ENCODE data around the gene OR2AG1. TPM values are rescaled to one million over a fixed set of nuclear protein-coding genes. Genes with fewer than 3 reads are reported as not detected.

Gene OR2AG1
- total RNA-seq = not detected

GRCh38 chr11:6782720-6783119 is at the start of gene OR2AG1:
Gene OR2AG1, plus strand, starts transcription at chr11:6783020. Its CDS starts 2,018 bp downstream, at chr11:6785038.
- no peak within 1 kb of the TSS for H3K4me3 Mint-ChIP-seq
- no peaks in the 10 kb centered on the region for H3K27me3 Mint-ChIP-seq
- intact Hi-C loops (cut with micrococcal nuclease) = no loop called here
- ChIA-PET POLR2A (no interaction called here), CTCF (interaction anchor here (1.1 kb wide), 3 partner anchors 28 to 30 kb away, joined by 3 to 6 read pairs (median 3); no protein-coding TSS in a partner anchor)
- no peaks in the 10 kb centered on the region for H3K36me3 Mint-ChIP-seq (ENCODE audit: low read depth)
- no peaks in the 10 kb centered on the region for H3K9me3 Mint-ChIP-seq
- H3K4me1 Mint-ChIP-seq (ENCODE audit: low read depth) = no peaks in the 10 kb centered on the region
- no peak for DNase-seq
- H3K27ac Mint-ChIP-seq = no peak within 1 kb of the TSS
- no peak for ATAC-seq
- TF ChIP-seq, protein P1, sequence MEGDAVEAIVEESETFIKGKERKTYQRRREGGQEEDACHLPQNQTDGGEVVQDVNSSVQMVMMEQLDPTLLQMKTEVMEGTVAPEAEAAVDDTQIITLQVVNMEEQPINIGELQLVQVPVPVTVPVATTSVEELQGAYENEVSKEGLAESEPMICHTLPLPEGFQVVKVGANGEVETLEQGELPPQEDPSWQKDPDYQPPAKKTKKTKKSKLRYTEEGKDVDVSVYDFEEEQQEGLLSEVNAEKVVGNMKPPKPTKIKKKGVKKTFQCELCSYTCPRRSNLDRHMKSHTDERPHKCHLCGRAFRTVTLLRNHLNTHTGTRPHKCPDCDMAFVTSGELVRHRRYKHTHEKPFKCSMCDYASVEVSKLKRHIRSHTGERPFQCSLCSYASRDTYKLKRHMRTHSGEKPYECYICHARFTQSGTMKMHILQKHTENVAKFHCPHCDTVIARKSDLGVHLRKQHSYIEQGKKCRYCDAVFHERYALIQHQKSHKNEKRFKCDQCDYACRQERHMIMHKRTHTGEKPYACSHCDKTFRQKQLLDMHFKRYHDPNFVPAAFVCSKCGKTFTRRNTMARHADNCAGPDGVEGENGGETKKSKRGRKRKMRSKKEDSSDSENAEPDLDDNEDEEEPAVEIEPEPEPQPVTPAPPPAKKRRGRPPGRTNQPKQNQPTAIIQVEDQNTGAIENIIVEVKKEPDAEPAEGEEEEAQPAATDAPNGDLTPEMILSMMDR (IDR thresholded peaks at IDR 0.05) = no peak

DNA sequence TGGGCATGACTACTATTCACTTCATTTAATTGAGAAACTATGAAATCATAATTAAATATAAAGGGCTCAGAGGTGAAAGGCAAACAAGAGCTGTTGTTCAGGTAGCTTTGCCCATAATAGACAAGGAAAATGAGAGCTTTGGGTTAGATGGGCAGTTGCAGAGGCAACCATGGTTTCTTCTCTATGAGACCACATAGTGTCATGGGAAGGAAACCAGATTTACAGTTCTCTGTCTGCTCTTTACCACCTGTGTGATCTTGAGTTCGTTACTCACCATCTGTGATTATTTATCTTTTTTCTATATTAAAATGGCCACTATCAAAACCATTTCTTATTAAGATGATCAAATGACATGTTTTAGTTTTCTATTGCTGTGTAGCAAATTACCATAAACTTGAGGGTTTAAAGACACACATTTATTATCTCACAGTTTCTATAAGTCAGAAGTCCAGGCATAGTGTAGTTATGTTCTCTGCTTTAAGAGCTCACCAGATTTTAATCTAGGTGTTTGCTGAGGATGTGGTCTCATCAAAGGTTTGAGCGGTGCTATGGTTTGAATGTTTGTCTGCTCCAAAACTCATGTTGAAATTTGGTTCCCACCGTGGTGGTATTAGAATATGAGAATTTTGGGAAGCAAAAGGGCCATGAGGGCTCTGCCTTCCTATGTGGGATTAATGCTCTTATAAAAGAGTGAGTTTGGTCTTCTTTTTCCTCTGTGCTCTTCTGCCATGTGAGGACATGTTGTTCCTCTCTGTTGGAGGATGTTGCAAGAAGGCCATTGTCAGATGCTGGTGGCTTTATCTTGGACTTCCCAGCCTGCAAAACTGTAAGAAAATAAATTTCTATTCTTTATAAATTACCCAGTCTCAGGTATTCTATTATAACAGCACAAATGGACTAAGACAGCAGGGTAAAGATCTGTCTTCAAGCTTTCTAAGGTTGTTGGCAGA is 49.2 kb upstream of the OR2AG1 start:
- DNase-seq = no peak
- Mint-ChIP-seq H3K36me3 (ENCODE audit: low read depth) (peaks cover 55% of the 10 kb centered on the region), H3K27ac (peak overlapping the region; percentile 83), H3K4me1 (ENCODE audit: low read depth) (peaks cover 77% of the 10 kb centered on the region), H3K27me3 (no peaks in the 10 kb centered on the region), H3K4me3 (no peak overlapping the region), H3K9me3 (peaks cover 9% of the 10 kb centered on the region)
- ChIA-PET CTCF (interaction anchor here (0.5 to 17.9 kb wide), 7 partner anchors 9 to 105 kb away, joined by 3 to 367 read pairs (median 4); no protein-coding TSS in a partner anchor), POLR2A (no interaction called here)
- TF ChIP-seq, protein P1 (IDR thresholded peaks at IDR 0.05) = no peak
- intact Hi-C loops (cut with micrococcal nuclease) = no loop called here
- ATAC-seq = peak; percentile 50

GRCh38 chr11:6734616-6735015 is 48.2 kb upstream of the OR2AG1 start:
- intact Hi-C loops (cut with micrococcal nuclease) = no loop called here
- TF ChIP-seq, protein P1 (IDR thresholded peaks at IDR 0.05) = no peak
- peaks cover 76% of the 10 kb centered on the region for H3K4me1 Mint-ChIP-seq (ENCODE audit: low read depth)
- ChIA-PET CTCF (interaction anchor here (0.7 to 17.9 kb wide), 4 partner anchors 14 to 22 kb away, joined by 3 to 367 read pairs (median 72); no protein-coding TSS in a partner anchor), POLR2A (no interaction called here)
- H3K9me3 Mint-ChIP-seq = peaks cover 9% of the 10 kb centered on the region
- peak; percentile 39 for DNase-seq
- peak overlapping the region; percentile 83 for H3K27ac Mint-ChIP-seq
- H3K36me3 Mint-ChIP-seq (ENCODE audit: low read depth) = peaks cover 51% of the 10 kb centered on the region
- H3K4me3 Mint-ChIP-seq = peak overlapping the region; percentile 23
- ATAC-seq = peak; percentile 13
- H3K27me3 Mint-ChIP-seq = no peaks in the 10 kb centered on the region

GRCh38 chr11:6735306-6735705 is 47.5 kb upstream of the OR2AG1 start:
- Mint-ChIP-seq H3K4me3 (peak overlapping the region; percentile 23), H3K27ac (peak overlapping the region; percentile 83), H3K9me3 (peaks cover 9% of the 10 kb centered on the region), H3K36me3 (ENCODE audit: low read depth) (peaks cover 48% of the 10 kb centered on the region), H3K4me1 (ENCODE audit: low read depth) (peaks cover 73% of the 10 kb centered on the region), H3K27me3 (no peaks in the 10 kb centered on the region)
- CTCF ChIA-PET = interaction anchor here (0.7 to 17.9 kb wide), 5 partner anchors 13 to 39 kb away, joined by 3 to 367 read pairs (median 14); no protein-coding TSS in a partner anchor
- no peak for DNase-seq
- peak; percentile 35 for ATAC-seq
- TF ChIP-seq, protein P1 (IDR thresholded peaks at IDR 0.05) = no peak
- POLR2A ChIA-PET = no interaction called here
- intact Hi-C loops (cut with micrococcal nuclease) = no loop called here
